HG02852 (cell line): ENCODE measurements around the gene PDZK1IP1.
"Not testable (repeated sequence)": the region's sequence is repeated elsewhere in the genome, so short reads cannot be mapped to it uniquely, and the experiment has no call there.

Source experiments
- ATAC-seq: cut with Tn5 transposase; IDR thresholded peaks from one replicate; pipeline ENCODE4 v1.9.1; 2021; ENCODE audit warnings: mild to moderate bottlenecking, moderate library complexity; ENCODE audit not compliant: unreplicated experiment

PDZK1IP1 gene

DNA sequence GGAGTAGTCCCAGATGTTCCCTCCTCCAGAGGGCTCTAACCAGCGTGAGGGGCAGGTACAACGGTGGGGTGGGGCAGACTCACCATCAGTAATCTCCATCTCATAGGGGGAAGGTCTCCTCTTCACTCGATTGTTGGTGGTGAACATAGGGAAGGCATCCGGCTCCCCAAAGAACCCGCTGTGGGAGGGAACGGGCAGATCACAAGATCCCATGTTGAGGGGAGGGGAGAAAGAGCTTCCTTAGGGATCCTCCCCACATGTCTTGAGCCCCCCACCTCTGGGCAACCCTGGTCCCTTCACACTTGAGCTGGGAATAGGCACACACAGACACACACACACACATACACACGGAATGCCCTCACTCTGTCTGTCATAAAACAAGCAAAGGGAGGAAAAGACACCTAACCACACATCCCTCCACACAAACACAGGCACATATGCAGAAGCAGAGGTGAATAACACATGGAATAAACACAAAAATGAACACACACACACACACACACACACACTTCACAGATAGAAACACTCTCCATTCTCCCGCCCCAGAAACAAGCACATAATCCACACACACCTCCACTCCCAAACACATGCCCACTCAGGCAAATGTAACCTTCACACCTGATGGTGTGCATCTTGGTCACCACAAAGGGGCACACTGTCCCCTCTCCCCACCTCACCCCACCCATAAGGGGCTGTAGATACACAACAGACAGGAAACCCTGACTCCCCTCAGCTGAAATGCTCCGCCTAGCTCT is 34.3 kb upstream of the PDZK1IP1 start:
- no peak for ATAC-seq

DNA sequence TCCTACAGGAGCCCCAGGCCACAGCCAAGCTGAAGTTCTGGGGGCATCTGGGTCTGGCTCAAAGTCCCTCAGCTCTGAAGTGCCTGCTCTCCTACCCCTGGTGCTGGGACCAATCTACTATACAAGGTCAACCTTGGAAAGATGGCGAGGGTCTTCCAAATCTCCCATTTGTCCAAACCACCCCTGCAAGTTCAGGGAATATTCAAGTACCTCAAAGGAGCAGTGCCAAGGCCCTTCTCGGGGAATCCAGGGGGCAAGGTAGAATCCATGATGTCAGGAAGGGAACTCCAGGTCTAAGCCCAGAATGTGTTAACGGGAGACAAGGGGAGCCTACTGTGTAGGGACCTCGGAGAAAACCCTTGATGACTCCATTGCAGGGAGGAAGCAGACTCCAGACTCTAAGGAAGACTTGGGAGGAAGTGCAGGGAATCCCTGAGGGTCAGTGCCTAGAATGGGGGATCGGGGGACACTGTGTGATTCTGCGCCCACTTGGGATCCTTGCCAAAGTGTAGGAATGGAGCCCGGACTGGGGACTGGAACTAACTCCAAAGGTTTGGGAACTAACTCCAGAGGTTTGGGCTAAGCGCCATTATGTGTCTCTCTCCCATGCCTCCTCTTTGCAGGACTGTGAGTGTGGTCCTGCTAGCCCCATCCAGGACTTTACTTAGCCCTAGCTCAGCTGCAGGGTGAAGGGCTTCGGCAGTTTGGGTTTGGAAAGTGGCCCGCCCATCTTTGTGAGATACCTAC is 33.5 kb upstream of the PDZK1IP1 start:
- no peak for ATAC-seq

DNA sequence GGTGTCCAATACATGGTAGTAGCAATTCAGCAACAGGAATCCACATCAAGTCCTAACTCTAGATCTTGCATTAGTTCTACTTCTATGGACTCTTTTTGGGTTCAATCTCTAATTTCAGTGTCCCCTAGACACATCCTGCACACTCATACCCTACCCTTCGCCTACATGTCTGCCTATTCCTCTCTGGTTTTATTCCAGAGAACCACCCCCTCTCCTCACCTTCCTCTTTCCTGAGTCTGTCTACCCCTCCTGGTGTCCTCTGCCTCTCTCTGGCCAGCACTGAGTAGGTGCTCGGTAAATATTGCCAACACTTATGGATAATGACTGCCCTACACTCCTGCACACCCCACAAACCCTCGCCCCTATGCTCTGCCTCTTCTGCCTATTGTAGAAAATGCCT is 32.6 kb upstream of the PDZK1IP1 start:
- ATAC-seq, result no peak

DNA sequence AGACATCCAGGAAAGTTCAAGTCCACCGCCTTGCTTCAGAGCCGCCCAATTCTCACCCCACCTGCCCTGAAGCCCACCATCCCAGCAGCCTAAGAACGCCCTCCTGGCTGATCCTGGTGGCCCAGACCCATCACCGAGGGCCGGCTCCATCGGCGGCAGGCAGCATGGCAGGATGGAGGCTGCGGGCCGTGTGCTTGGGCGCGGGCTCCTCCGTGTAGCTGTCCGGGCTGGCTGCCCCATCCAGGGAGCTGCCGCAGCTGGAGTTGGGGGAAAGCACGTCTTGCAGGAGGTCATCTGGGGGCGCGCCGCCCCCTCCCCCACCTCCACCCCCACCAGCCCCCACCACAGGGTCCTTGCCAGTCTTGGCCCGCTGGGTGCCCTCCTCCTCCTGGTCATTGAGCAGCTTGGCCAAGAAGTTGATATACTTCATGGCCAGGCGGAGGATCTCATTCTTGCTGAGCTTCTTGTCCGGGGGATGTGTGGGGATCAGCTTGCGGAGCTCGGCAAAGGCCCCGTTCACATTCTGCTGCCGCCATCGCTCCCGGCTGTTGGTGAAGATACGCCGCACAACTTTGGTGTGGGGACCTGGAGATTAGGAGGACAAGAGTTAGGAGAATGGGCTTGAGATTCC is 29.9 kb upstream of the PDZK1IP1 start:
- ATAC-seq, result no peak

DNA sequence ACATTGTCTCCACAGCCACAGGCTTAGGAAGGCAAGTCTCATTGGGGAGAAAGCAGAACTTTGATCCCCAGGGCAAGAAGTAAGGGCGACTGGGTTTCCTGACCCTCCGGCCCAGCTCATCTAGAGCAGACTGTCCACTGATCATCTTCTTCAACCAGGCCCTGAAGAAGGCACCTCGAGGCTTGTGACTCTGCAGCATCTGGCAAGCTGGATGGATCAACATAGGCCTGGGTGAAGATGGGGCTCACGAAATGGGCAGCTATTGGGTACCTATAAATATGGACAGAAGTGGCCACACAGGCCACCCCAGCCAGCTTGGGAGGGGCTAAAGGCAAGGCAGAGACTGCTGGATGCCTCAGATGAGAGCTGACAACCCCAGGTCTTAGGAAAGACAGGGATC is 29.2 kb upstream of the PDZK1IP1 start:
- ATAC-seq, result no peak

DNA sequence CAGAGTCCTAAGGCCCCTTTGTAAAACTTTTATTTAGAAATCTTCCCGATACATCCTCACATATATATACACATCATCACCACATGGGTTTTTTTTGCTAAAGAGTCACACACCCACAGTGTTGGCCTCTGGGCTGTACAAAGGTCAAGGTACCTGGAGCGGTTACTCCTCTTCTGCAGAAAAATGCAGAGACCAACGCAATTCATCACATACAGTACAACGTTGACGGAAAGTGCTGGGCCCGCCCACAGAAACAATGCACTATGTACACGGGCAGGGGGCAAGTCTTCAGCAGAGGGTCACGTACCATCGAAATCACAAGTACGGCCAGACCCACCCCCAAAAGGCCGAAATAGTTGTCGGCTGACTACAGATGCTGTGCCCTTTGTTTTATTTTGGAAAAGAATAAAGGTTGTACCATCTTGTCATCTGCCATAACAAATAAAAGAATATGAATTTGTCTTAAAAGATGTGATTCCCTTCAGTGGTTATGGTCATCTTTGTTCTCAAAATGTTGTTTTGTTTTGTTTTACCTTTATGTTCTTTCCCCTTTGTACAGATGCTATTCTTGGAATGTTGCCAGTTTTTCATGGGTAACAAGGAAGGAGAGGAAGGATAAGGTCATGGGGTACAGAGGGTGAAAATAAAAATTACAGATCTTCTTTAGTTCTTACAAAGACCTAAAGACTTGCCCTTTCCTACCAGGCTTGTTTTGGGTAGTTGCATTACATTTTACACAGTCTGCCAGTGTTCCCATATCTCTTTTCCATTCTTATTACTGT is 26.6 kb upstream of the PDZK1IP1 start:
- ATAC-seq, result no peak

DNA sequence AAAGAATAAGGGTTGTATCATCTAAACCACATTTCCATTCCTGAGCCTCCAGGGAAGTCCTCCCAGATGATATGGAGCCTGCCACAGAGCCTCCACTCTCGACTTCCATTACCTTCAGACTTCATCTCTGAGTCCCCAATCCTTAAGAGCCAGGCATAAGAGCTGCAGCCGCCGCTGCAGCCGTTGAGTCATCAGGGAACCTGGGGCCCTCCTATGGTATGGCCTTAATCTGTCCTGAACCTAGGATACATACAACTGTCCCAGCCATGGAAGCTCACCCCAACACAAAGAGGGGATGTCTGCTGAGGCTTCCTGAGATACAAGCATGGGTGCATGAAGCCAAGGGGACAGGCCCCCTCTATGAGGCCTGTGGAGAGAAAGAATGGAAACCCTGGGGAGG is 25.9 kb upstream of the PDZK1IP1 start:
- no peak for ATAC-seq

DNA sequence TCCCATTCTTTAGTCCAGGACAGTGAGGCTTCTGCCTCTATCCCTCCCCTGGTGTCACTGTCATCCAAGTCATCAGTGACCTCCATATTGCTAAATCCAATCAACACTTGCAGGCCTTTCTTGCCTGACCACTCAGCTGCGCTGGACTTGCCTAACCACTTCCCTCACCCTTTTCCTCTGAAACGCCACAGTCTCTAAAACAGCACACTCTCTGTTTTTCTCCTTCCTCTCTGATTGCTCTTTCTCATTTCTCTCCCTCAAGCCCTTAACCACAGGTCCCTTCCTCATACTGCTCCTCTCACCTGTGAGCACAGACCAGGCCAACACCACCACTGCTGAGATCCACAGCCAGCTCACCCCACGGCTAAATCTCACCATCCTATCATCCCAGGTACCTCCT is 24.7 kb upstream of the PDZK1IP1 start:
- ATAC-seq, result no peak

DNA sequence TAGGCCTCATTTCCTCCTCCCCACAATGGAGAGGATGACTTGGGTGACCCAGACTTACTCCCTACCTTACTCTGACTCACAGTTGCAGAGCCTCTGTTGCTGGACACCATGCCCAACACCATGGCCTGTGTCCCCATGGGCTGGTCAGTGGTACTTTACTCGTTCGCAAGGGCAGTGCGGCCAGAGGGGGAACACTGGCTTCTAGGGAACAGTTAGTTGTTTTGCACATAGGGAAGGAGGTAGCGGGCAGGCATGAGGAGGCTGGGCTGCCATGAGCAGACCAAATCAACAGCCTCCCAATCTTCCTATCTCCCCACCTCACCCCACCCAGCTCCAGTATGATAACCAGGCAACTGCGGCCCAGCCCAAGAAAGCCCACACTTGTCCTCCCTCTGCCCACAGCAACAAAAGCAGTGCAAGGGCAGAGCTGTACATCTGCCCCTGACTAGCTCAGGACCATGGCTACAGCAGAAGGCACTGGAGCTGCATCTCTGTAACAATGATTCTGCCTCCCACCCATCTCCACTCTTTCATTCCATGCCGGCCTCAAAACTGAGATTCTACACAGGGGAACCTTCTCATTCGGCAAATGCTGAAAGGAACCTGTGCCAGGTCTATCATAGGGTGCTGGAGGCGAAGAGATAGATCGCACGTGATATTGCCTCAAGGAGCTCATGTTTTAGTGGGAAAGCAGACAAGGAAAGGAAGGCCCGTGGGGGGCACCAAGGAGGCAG is 23.6 kb upstream of the PDZK1IP1 start:
- no peak for ATAC-seq

DNA sequence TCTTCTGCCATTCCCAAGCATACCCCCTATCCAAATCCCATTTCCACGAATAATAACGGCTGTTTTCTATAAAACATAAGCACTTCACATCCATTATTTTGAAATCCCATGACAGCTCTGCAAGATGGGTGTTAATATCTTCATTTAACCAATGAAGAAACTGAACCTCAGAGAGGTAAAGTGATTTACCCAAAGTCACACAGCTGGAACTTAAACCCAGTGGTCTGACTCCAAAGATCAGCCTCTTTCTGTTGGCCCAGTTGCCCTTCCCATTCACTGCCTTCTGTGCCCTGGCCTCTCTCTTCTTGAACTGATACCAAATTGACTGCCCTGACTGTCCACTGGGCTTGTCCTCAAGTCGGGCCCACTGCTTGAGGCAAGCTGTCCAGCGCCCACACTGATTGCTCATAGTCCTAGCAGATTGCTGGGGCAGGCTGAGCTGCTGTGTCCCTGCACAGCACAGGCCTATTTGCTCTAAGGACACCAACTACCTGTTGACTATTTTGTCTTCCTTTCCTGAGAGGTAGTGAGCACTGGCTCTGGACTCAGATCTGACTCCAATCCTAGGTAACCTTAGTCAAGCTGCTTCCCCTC is 22.9 kb upstream of the PDZK1IP1 start:
- ATAC-seq, result no peak

DNA sequence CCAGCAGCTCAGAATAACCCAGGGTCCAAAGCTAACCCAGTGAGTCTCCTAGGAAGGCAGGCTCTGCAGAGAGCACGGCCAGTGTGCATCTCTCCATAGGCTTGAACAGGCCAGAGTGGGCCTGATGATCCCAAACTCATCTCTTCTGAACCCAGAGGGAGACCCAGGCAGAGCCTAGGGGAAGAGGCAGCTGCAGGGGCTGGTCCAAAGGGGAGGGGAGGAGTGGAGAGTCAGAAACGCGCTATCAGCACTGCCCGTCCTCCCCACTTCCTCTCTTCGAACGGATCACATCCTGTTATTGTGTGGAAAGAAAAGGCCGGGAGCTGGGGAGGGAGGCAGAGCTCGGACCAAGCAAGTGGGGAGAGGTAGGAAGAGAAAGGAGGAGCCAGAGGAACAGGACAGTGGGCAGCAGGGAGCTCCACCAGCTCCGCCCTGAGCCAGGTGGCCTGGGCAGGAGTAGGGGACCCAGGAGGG is 22.0 kb upstream of the PDZK1IP1 start:
- no peak for ATAC-seq

DNA sequence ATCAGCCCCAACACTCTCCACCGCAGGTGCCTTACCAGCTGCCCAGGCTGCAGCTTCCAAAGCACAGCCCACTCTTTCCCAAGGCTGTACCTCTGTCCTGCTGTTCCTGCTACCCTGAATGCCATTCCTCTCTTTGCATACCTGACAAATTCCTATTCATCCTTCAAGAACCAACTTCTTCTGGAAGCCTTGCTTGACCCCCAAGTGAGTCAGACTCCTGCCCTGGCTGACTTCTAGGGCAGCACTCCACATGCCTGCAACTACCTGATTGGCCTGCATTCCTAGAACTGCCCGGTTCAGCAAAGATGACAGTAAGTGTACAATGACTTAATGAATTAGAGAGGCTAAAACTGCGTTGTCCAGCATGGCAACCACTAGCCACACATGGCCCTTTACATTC is 20.8 kb upstream of the PDZK1IP1 start:
- no peak for ATAC-seq

DNA sequence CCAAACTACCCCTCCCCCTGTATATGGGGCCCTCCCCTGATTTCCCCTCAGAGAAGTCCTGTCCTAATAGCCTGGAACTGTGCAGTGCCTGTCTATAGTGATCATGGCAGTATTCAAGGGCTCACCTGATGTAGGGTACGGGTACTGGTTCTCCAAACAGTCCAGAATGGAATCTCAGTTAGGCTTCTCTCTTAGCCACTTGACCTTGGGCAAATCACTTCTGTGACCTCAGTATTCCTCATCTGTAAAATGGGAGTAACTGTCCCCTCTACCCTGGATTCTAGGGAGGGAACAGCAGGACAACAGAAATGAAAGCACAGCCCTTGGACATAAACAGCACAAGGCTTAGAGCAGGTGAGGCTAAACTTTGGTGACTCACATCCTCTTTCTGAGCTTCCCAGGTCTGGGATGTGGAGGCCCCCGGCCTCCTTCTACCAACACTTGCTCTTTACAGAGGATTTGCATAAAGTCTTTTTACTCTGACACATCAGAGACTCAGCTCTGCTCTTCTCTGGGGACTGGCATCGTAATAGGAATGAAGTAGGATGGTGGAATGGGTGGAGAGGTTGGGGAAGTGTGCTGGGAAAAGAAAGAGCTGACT is 20.0 kb upstream of the PDZK1IP1 start:
- no peak for ATAC-seq

DNA sequence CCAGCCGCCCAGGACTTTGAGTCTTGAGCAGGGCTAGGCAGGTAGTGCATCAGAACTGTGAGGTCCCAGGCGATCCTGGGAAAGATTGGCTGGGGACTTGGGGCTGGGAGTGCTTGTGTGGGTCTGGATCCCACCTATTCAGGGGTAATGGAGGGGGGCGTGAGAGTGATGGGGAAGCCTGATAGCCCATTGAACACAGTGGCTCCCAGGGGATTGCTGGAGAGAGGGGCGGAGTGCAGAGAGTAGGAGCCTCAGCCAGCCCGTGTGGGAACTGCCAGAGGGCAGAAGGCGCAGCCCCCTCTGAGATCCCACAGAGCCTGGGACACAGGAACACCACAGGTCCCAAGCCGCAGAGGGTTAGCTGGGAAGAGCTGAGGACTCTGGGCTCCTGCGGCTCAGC is 19.3 kb upstream of the PDZK1IP1 start:
- no peak for ATAC-seq

DNA sequence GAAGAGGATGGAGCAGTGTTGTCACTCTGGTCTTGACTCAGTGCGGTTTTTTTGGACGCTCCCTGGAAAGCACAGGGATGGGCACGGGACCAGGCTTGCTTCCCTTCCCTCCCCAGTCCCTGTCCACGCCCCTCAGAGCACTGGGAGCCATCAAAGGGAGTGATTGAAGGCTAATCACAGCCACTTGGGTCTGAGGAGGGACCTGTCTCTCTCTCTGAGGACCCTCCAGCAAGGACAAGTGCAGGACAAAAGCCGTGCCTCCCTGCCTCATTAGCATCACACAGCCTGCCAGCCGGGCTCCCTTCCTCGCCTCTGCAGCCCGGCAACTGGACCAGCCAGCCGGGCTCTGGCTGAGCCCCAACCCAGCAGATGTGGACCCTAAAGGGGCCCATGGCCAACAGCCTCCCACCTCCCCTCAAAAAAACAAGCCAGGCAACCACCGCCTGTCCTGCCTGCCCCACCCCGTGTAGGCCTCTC is 18.6 kb upstream of the PDZK1IP1 start:
- ATAC-seq, result no peak

DNA sequence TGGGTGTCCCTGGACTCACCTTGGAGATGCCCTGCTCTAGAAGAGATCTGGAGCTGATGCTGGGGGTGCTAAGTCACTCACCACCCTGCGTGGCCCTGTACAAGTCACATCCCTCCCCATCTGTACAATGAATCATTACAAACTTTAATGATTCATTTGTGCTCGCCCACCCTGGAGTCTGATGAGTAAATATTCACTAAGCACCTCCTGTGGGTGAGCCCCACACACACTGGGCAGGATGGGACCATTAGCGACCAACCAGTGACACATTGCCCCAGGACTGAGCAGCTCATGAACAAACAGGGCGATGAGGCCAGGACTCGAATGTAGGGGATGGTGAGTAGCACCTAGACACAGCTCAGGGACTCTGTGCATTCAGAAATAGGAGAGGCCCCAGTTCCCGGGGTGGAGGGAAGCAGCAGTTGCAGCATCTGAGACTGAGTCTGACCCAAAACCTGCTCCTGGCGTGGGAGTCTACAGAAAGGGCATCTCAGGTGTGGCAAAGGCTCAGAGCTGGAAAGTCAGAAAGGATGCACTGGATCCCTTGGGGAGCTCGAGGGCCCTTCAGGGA is 18.1 kb upstream of the PDZK1IP1 start:
- no peak for ATAC-seq

DNA sequence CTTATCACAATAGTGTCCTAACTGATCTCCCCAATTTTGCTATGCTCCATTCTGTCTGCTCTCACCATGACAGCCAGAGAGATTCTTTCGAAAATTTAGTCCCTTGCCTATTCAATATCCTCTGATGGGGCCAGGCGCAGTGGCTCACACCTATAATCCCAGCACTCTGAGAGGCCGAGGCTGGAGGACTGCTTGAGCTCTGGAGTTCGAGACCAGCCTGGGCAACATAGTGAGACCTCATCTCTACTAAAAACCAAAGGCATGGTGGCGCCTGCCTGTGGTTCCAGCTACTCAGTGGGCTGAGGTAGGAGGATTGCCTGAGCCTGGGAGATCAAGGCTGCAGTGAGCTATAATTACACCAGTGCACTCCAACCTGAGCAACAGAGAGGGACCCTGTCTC is 16.1 kb upstream of the PDZK1IP1 start:
- no peak for ATAC-seq

DNA sequence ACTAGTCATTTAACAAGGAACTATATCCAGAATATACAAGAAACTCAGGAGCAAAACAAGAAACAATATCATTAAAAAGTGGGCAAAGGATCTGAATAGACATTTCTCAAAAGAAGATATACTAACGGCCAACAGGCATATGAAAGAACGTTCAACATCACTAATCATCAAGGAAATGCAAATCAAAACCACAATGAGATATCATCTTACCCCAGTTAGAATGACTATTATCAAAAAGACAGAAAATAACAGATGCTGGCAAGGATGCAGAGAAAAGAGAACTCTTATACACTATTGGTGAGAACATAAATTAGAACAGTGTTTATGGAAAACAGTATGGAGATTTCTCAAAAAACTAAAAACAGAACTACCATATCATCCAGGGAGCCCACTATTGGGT is 13.7 kb upstream of the PDZK1IP1 start:
- not testable (repeated sequence) for ATAC-seq

DNA sequence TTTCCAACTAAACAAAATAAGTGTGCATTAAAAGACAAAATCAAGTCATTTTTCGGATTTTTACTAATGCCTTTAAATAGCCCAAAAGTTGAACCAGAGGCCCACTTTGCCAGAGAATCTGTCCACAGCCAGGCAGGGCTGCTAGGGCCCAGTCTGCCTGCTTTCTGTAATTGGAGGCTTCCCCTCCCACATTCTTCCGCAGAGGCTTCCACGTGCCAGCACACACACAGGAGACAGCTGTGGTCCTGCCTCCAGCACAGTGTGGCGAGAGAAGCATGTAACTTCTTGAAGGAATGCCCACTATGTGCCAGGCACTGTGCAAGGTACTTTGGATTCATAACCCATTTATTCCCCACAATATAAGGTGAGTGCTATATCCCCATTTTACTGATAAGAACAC is 11.3 kb upstream of the PDZK1IP1 start:
- ATAC-seq, result no peak
